Measurements from ENCODE around the gene RFNG.

RFNG gene

GRCh38 chr17:82078433-82078832 is 26.8 kb upstream of the RFNG start:
- no peak for DNase-seq (ENCODE audit: low read depth in 2 of 2, low spot score in 1 of 2)

DNA sequence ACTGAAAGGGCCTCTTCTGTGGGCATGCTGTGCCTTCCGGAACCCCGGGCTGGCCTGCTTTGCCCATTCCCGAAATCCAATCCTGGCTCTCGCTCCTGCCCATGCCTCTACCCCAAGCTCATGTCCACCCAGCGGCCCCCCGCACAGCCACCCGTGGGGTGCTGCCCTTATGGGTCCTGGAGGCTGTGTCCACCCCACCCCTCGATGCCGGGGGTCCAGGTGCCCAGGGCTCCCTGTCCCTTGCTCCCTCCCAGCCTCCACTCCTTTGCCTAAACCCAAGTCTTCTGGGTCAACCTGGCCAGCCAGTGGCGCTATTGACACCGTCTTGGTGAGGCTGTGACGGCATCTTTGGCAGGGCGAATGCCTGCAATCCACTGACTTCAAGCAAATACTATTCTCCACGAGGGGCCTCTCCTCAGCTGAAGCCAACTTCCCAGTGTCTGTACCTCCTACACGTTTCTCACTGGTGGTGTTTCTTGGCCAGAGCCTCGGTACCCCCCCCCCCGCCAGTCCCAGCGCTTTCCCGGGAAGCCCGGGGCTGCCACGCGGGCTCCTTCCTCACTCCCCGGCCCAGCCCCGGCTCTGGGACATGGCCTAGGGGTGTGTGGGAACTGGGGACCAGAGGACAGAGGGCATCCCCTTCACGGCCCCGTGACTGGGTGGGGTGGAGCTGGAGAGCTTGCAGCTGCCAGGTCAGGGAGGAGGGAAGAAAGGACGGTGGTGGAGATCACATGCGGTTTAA is 26.2 kb upstream of the RFNG start:
- no peak for DNase-seq (ENCODE audit: low read depth in 2 of 2, low spot score in 1 of 2)

GRCh38 chr17:82076785-82077591 is 25.4 kb upstream of the RFNG start:
- no peak for DNase-seq (ENCODE audit: low read depth in 2 of 2, low spot score in 1 of 2)

DNA sequence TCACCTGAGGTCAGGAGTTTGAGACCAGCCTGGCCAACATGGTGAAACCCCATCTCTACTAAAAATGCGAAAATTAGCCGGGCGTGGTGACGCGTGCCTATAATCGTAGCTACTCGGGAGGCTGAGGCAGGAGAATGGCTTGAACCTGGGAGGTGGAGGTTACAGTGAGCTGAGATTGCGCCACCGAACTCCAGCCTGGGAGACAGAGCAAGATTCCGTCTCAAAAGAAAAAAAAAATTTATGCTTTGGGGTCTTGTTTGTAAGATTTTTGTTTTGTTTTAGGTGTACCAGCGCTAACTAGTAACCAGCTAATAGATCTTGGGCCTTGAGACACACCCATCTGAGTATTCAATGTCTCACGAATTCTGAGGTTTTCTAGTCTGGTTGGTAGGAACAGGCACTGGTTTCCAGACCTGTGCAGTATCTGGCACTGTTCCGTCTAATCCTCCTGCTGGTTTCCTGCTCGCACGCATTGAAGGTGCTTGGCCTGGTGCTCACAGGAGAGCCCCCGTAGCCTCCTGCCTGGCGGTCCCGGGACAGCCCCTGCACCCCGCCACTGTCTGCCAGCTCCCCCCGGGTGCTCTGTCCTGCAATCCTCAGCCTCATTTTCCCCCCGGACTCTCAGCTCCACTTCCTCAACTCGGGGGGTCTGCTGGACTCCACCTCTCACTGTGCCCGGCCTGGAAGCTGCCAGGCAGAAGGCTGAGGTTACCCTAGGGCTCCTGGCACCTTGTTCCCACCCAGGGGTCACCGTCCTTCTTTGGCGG is 24.6 kb upstream of the RFNG start:
- no peak for DNase-seq (ENCODE audit: low read depth in 2 of 2, low spot score in 1 of 2)

DNA sequence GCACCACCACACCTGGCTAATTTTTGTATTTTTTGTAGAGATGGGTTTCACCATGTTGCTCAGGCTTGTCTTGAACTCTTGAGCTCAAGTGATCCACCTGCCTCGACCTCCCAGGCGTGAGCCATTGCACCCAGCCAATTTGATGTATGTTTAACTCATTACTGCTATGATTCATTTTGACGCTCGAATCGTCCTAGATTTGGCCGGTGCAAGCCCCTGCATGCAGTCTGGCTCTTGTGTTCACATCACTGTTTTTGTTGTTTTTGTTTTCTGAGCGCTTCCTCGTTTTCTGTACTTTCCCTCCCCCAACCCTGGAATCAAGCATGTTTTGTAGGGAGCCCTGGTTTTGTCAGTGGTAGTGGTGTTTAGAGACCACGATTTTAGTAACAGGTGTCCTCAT is 21.8 kb upstream of the RFNG start:
- no peak for DNase-seq (ENCODE audit: low read depth in 2 of 2, low spot score in 1 of 2)

GRCh38 chr17:82072827-82073226 is 21.2 kb upstream of the RFNG start:
- no peak for DNase-seq (ENCODE audit: low read depth in 2 of 2, low spot score in 1 of 2)

- DNase-seq (ENCODE audit: low read depth in 2 of 2, low spot score in 1 of 2), result no peak
These were observed 19.0 kb upstream of the RFNG start for GRCh38 chr17:82070611-82071010.

- peak; percentile 41 to 43 for DNase-seq (ENCODE audit: low read depth in 2 of 2, low spot score in 1 of 2)
These were observed 14.2 kb upstream of the RFNG start, which contains the start of gene DUS1L for GRCh38 chr17:82065638-82066303. DUS1L (minus strand) TSS chr17:82065804; CDS start chr17:82065059, 745 bp downstream.

GRCh38 chr17:82065193-82065637 is 13.6 kb upstream of the RFNG start:
- no peak for DNase-seq (ENCODE audit: low read depth in 2 of 2, low spot score in 1 of 2)

- DNase-seq (ENCODE audit: low read depth in 2 of 2, low spot score in 1 of 2), result no peak
These were observed 13.0 kb upstream of the RFNG start for GRCh38 chr17:82064433-82065192.

DNA sequence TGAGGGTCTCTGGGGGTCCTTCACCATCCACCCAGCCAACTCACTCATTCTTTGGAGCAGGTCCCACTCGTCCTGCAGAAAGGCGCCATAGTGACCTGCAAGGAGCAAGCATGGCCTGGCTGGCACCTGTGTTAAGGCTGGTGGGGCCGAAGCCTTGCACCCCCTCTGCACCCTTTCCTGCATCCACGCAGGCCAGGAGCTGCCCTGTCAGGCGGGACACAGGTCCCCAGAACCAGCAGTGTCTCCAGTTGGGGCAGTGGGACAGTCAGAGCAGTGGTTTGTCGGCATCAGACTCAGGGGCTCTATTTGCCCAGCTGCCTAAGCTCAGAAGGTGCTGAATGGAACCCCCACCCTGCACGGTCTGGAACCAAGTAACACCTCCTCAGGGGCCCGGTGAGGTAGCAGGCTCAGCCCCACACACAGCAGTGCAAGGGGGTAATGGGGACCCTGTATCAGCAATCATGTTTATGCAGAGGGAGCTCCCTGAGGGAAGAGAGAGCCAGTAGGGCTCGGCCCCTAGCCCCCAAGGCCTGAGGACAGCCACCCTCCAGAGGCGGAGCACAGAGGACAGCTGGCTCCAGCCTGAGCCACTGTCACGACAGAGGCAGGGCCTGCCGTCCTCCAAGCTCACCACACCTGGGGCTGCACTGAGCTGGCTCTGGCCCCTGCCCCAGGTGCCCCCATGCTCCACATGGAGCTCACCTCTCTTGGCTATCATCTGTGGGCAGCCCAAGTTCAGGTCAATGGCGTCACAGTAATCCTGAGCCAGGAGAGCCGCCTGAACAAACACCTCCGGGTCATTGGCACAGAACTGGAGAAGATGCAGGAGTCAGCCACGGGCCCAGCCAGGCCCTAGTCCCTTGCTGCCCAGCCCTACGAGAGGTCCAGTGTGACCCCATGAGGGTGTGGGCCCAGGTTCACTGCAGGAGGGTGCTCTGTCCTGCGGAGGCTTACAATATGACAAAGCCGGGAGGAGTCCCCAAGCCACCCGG is 12.1 kb upstream of the RFNG start:
- DNase-seq (ENCODE audit: low read depth in 2 of 2, low spot score in 1 of 2), result no peak

DNA sequence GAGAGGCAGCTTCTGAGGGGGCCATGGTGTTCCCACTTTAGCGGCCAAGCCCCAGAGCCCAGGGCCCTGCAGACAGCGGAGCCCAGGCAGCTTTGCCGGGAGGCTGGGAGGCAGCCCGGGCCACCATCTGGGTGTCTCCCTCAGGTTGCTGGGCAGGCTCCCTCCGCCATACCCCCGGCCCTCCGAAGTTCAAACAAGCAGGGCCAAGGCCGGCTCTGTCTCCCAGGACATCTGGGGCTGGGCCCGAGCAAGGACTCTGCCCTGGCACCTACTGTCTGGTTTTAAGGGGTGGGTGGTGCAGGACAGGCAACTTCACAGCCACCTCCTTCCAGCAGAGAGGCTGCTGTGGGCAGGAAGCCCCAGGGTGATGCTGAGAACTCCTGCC is 11.4 kb upstream of the RFNG start:
- no peak for DNase-seq (ENCODE audit: low read depth in 2 of 2, low spot score in 1 of 2)

DNA sequence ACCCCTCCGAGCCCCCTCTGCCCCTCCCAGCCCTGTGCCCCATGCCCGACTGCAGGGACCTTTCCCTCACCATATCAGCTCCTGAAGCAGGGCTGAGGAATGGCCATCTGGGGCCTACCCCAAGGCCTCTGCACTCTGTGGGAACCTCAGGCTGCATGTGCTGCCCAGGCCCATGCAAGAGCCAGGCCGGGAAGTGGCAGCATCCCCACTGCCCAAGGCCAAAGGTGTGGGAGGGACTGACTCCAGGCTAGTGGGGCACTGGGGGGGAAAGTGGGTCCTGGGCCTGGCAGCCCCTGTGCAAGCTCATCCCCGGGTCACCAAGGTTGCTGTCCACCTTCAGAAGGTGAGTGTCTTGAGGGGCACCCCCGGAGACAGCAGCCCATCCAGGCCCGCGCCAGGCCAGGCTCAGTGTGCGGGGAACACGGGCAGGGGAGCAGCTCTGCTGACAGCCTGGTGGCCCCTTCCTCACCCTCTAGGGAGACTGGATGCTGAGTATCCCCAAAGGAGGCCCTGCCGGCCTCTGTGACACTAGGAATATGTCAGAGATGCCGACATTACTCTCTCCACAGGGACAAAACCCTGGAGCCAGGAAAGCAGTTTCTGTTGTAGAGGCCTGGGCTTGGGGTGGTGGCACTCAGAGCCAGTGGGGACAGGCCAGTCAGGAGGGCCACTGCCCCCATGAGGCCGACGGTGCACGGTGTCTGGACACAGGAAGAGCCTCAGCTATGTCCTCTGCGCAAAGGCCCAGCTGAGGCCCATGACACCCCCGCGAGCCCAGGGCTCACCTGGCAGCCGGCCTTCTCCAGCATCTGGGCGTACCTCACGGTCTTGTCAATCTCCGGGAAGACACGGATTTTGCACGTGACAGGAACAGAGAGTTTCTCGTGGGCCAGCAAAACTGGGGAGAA is 10.7 kb upstream of the RFNG start:
- no peak for DNase-seq (ENCODE audit: low read depth in 2 of 2, low spot score in 1 of 2)

DNA sequence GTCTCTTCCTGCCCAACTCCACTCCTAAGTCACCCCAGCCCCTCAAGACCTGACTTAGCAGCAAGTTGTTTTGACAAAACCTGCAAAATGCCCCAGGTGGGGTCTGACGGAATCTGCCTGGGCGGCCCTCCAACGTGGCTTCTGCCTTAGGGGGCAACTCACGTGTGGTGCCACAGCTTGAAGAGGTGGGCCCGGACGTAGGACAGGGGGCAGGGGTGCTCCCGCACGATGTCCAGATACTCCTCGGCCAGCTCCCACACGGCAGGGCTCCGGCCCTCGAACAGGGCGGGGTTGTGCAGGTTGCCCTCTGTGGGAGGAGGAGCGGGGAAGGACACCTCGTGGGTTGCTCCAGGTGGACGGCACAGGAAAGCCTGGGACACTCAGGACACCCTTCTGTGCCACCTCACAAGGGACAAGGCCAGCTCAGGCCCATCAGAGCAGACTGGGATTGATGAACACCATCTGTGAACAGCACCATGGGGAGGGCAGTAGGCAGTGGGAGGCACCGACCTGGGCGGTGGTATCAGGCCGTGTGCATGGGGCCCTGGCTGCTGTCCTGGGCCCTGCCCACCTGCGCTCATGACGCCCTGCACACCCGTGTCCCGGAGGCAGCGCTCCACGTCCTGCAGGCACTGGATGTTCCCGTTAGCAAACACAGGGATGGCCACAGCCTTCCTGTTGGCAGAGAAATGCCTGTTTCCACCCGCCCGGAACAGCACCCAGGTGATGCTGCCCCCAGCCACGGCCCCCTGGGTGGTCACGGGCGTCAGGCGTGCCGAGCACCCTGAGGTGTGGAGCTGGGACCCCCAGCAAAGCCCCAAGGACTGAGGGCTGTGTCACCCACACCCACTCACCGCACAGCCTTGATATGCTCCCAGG is 9.7 kb upstream of the RFNG start:
- DNase-seq (ENCODE audit: low read depth in 2 of 2, low spot score in 1 of 2), result no peak

- DNase-seq (ENCODE audit: low read depth in 2 of 2, low spot score in 1 of 2), result no peak
These were observed 9.0 kb upstream of the RFNG start for GRCh38 chr17:82060614-82061013.

- DNase-seq (ENCODE audit: low read depth in 2 of 2, low spot score in 1 of 2), result no peak
These were observed 8.4 kb upstream of the RFNG start for GRCh38 chr17:82060001-82060380.

GRCh38 chr17:82059272-82060000 is 7.8 kb upstream of the RFNG start:
- DNase-seq (ENCODE audit: low read depth in 2 of 2, low spot score in 1 of 2), result no peak

Data from stimulated activated CD8-positive, alpha-beta memory T cell treated with anti-CD3 and anti-CD28 coated beads, Interleukin-4, amount 100 ng/mL, for 1 hour (primary cell).